SIG-M5 treated with dmso at 0.1 percent for 504 hours (cell line): ENCODE measurements around the gene PLEKHG5.

ENCODE experiments used
- DNase-seq: peaks from one replicate; lab custom pipeline; 2025; ENCODE audit not compliant: unreplicated experiment; lab: John Stamatoyannopoulos, UW

The PLEKHG5 gene

DNA sequence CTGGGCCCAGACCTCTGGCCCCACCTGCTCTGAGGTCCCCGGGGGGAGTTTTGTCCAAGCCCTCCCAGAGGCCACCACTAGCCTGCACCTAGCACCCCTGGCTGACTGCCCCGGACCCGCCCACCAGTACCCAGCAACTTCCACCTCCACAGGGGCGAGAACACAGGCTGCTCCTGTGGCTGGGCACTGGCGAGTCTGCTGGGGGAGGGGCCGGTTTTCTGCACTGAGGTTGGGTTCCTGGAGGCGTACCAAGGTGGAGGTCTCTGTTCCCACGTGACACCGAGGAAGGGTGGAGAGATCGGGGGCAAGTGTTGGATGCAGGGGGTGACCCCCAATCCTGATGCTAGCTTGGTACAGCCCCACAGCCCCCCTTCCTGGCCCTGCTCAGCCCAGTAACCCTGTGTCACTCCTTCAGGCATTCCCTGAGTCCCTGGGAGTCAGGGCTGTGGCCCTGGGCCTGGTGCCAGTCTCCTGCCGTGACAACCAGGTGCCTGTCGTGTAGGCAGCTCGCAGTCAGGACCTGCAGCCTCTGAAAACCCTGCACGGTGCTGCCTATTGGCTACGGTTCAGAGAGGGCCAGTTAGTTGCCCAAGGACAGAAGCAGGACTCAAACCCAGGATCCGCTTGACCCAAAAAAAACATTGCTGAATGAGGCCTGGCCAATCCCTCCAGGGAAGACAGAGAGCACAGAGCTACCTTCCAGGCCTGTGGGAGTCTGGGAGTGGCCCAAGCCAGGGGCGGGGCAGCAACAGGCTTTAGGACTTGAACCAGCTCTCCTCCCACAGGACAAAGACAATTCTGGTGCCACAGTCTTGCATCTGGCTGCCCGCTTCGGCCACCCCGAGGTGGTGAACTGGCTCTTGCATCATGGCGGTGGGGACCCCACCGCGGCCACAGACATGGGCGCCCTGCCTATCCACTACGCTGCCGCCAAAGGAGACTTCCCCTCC, 63.8 kb downstream of the PLEKHG5 start:
- no peak for DNase-seq

DNA sequence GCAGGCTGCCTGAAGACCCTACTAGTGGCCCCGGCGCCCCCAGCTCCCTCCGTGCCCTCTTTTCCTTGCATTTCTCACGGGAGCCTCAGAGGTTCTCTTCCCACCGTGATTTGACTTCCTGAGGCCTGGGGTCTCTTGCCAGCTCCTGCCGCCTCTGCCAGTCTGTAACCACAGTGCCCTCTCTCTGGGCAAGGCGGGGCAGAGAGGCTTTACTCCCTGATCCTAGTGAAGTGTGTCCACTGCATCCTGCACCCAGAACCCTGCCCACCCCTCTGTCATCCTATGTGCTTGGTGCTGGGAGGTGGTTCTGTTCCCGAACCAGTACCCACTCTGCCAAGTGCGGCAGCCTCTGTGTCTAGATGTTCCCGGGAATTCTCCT, 64.5 kb downstream of the PLEKHG5 start:
- no peak for DNase-seq

GRCh38 chr1:6426277-6426971, 65.0 kb downstream of the PLEKHG5 start:
- no peak for DNase-seq

- DNase-seq, result no peak
Measured at GRCh38 chr1:6425658-6426057, 65.8 kb downstream of the PLEKHG5 start.

DNA sequence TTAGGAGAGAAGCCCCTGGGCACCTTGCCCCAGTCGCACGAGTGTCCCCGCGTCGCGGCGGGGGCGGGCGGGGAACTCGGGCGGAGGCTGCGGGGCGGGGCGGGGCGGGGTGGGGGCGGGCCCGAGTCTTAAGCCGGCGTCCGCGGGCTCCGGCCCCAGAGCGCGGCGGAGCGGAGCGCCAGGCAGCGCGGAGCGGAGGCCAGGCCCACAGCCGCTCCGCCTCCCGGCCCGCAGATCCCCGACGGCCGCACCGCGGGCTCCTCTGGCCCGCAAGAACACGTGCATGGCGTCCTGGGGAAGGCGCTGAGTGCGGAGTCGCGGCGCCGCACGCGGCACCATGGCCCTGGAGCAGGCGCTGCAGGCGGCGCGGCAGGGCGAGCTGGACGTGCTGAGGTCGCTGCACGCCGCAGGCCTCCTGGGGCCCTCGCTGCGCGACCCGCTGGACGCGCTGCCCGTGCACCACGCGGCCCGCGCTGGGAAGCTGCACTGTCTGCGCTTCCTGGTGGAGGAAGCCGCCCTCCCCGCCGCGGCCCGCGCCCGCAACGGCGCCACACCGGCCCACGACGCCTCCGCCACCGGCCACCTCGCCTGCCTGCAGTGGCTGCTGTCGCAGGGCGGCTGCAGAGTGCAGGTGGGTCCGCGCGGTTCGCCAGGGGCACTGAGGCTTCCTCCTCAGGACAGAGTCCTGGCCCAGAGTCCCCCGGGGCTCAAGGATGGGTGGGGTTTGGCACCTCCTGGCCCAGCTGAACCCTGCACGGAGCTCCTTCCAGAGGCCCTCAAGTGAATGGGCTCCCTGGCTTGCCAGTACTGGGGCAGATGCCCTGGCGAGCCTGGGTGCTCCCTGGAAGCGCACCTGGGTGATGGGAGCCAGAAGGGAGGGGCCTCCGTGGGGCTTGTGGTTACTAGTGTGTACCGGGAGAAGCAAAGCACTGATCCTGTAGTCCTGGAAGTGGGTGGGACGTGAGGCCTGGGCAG, 66.6 kb downstream of the PLEKHG5 start, which contains the start of gene ESPN:
Gene ESPN (plus strand): TSS at position 158 of the 975 bp plus-strand sequence. CDS start 180 bp downstream, at position 338.
- DNase-seq, result no peak

DNA sequence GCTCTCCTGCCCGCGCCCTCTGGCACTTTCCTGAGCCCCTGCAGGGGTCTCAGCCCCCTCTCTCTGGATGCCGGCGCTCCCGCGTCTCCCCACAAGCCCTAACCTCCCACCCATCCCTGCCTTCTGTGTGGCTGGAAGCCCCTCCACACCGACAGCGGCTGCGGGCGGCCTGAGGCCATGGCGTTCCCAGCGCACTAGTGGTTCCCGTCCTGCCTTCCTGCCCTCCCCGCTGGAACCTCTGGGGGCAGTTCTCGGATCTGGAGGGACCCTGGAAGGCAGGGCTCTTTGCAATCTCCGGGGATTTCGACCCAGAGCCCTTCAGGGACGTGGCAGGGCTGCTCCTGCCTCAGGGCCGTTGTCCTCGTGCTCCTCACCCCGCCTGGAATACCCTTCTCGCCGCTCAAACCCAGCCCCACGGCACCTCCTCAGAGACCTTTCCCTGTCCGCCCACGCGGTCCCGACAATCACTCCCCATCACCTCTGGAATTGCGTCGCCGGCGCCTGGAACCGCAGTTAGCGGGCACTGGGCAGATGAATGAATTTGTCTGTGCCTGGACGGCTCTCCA, 67.4 kb downstream of the PLEKHG5 start:
- DNase-seq, result no peak

DNA sequence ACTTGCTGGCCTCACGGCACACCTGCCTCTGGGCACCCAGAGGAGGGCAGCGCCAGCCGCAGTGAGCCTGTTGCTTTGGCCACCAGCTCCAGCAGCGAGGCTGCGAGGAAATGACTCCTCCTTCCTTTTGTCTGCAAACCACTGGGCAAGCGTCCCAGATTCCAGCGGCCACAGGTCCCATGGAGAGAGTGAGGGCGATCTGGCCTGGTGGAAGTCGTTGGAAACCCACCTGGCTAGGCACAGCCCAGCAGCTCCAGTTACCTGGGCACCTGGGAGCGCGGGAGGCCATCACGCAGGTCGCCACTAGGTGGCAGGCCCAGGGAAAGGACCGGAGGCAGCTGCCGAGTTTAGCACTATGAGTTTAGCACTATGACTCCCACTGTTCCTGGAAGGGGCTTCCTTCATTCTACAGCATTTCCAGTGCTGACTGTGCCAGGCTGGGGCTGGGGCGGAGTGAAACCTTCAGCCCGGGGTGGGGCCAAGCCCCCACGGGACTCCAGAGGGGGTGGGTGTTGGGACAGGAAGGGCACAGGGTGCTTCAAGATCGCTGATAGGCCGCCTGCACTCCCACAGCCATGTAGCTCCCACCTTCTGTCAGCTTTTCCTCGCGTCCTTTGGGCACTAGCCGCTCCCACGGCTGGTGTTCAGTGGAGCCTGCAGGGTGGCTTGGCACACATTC, 68.0 kb downstream of the PLEKHG5 start:
- DNase-seq, result peak; percentile 30

GRCh38 chr1:6421266-6421665, 70.2 kb downstream of the PLEKHG5 start:
- no peak for DNase-seq

DNA sequence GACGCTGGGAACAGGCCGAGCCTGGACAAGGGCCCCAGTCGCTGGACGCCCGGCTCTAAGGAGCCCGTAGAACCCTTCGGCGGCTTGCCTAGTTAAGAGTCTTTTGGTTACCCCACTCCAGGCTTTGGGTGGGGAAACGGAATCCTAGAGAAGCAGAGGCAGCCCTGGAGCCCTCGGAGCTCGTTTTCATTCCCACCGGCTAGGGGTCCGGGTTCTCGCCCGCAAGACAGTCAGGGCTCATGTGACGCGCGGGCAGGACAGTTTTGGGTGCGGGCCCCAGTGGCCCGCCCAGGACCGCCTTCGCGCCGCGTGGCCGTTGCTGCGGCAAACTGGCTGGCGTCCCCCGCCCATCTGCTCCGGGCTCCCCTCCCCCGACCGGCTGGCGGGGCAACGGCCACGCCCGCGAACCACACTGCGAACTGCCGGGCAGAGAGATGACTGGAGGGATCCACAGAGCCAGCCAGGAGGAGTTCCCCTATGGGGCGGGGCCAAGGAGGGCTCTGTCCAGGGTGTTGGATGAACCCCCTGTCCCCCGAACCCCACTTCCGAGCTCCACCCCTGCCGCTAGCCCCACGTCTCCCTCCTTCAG, 70.9 kb downstream of the PLEKHG5 start:
- DNase-seq, result no peak

DNA sequence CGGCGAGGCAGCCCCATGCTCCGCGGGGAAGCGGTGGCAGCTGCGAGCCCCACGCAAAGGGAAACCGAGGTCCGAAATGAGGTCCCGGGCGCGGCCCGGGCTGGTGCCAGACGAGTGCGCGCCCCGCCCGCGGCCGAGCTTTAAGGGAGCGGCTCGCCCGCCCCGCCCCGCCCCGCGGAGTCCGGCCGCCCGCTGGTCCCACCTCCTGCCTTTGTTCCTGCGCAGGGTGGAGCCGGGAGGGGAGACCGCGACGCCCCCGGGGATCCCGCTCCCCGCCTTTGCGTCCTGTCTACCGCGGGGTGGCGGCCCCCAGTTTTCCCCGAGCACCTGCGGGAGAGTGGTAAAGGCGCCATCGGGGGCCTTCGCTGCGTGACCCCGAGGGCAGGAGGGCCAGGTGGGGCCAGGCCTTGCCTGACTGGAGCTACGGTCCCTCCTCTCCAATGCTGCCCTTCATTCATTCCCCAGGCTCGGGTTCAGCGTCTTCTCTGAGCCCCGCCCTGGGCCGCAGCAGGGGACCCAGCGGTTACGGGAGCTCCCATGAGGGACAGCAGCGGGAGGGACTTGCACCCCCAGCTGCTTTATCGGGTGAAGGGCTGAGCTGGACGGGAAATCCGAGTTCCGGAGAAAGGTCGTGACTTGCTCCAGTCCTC, 71.5 kb downstream of the PLEKHG5 start, which contains the start of gene HES2:
Gene HES2 (minus strand): TSS at position 116 of the 650 bp plus-strand sequence. CDS start 99 bp downstream, at position 17.
- DNase-seq, result no peak

DNA sequence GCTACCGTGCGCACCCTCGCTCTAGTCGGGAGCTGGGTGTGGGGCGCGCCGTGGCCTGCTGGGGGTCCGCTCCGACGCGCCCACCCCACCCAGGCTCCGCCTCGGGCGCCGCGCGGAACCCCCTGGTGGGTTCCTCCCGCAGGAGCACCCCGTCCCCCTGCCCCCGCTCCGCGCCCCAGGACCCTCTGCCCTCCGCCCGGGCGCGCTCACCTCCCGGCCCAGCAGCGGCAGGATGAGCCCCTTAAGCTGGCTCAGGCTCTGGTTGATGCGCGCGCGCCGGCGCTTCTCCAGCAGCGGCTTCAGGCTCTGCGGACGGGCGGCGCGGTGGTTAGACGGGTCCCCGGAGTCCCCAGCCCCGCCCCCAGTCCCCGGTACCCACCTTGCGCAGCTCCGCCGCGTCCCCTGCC, 72.1 kb downstream of the PLEKHG5 start:
- no peak for DNase-seq

- DNase-seq, result no peak
Measured at GRCh38 chr1:6418668-6419396, 72.6 kb downstream of the PLEKHG5 start.

DNA sequence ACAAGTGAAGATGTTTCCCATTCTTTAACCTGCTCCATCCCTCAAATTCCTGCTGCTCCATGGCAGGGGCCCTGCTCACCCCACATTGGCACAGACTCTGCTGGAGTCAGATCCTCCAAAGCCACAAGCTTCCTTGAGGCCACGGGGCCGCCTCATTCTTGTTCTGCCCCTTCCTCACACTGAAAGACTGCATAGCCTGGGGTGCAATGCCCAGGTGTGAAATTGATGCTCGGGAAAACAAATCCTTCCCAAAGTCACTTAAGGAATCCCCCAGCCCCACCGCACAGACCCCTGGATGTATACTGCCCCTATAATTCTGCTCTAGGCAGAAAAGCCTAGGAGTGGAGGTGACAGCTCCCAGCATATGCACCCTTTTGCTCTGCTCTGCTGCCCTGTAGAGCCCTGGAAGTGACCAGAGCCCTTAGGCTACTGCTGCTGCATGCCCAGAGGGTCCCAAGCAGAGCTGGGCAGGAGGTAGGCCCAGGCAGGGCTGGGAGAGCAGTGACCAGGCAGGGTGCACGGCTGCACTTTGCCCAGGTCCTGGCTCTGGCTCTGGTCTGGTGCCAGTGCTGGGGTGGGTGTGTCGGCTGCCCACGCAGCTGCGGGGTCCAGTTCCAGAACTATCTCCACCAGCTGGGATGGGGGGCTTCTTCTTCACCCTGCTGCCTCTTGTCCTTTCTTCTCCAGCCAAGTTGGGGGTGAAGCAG, 73.4 kb downstream of the PLEKHG5 start:
- no peak for DNase-seq
